T-helper 1 cell treated with Interleukin-12 subunit alpha and Interleukin-12 subunit beta and Interleukin-4 antibody, amounts not matched to agents 30 ng/mL and 1 ng/mL, for 36 hours (primary cell): ENCODE results near the gene RBM25. TPM values are rescaled to one million over a fixed set of nuclear protein-coding genes. Genes with fewer than 3 reads are reported as not detected.
"Not testable (repeated sequence)": the region's sequence is repeated elsewhere in the genome, so short reads cannot be mapped to it uniquely, and the experiment has no call there.

Experiments
- intact Hi-C: fragments of 100-400 bp; cut with micrococcal nuclease; formaldehyde crosslinking; loops from one replicate; pipeline ENCODE4 v1.15.1; 2024
- total RNA-seq: library from RNA; stranded (reverse); gene quantifications from 2 replicates; pipeline ENCODE4 v1.2.3, GENCODE V29; 2022

RBM25 gene
- total RNA-seq, 1 donor from 2014 or later = 108 TPM

GRCh38 chr14:73167727-73168126 is 109.4 kb downstream of the RBM25 start:
- intact Hi-C loops = no loop called here

- intact Hi-C loops = no loop called here
Observed at GRCh38 chr14:73168274-73168673, 109.9 kb downstream of the RBM25 start.

GRCh38 chr14:73168691-73169090 is 110.4 kb downstream of the RBM25 start:
- intact Hi-C loops = no loop called here

- intact Hi-C loops = not testable (repeated sequence)
Observed at GRCh38 chr14:73169855-73170254, 111.5 kb downstream of the RBM25 start.

GRCh38 chr14:73170686-73171085 is 112.4 kb downstream of the RBM25 start:
- intact Hi-C loops = no loop called here

- intact Hi-C loops = no loop called here
Observed at GRCh38 chr14:73172500-73172899, 114.2 kb downstream of the RBM25 start.

GRCh38 chr14:73173092-73173735 is 114.9 kb downstream of the RBM25 start:
- intact Hi-C loops = loop anchor here (1.0 kb wide), 2 partner anchors 299 to 460 kb away; no protein-coding TSS in a partner anchor

Other genes with a start within 250 kb of the RBM25 start
- 11.6 and 12.4 TPM in 2 replicates for gene DPF3, start 164.4 kb upstream of the RBM25 start, total RNA-seq
- 15.1 and 15.6 TPM in 2 replicates for gene DCAF4, start 132.1 kb upstream of the RBM25 start, total RNA-seq
- 16.2 and 17.1 TPM in 2 replicates for gene ZFYVE1, start 31.4 kb upstream of the RBM25 start, total RNA-seq
- gene PSEN1, start 78.0 kb downstream of the RBM25 start, total RNA-seq = 49.5 and 52.1 TPM in 2 replicates
- gene PAPLN, start 179.0 kb downstream of the RBM25 start, total RNA-seq = 0.71 and 1.0 TPM in 2 replicates